HG02571 (cell line): Measurements from ENCODE around the gene JDP2.

Experiments
- ATAC-seq: cut with Tn5 transposase; IDR thresholded peaks from one replicate; pipeline ENCODE4 v1.9.1; 2021; ENCODE audit warnings: mild to moderate bottlenecking, moderate library complexity; ENCODE audit not compliant: unreplicated experiment

The JDP2 gene

DNA sequence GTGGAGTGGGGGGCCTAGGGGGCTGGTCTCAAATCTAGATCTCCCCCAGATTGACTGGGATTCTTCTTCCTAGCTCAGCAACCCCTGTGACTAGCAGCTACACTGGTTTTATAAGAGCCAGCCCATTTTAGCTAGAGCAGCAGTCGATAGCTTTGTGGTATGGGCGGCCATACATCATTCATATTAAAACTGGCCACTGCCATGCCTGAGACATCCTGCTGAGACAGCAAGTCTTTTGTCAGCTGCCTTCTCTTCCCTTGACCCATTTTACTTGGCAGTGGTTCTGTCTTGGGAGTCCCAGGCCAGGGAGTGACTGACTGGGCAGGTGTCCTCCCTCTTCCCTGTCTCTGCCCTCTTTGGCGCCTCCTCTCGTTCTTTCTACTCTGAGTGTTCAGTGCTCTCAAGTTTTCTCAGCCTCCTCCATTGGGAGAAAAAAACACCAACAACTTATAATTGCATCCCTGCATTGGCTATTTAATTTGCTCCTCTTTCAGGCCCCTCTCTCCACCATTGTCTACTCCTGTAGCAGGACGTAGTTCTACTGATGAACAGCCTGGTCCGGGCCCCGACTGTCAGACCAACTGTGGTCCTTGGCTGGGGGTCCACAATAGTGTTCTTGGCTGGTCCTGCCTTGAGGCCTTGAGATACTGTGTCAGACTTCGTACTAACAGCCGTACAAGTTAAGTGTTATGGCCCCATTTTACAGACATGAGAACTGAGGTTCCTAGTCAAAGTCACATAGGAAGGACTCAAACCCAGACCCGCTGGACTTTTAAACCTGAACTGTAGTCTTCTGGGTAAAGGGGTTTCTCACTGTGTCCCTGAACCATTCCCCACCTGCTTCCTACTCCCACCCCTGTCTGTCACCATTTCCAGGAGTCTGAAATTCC lies 18.3 kb upstream of the JDP2 start:
- no peak for ATAC-seq

DNA sequence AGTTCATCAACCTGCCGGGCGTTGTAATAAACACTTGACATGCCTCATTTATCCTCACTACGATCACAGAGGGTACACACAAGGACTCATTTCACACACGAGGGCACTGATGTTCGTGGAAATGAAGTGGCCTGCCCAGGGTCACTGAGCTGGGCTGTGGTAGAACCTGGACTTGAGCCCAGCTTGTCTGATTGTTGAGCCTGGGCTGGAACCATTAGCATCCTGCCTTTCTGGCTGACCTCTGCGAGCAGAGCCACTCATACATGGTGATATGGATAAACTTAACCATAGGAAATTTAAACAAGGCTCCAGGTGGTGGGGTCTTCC lies 16.6 kb upstream of the JDP2 start:
- ATAC-seq: no peak

DNA sequence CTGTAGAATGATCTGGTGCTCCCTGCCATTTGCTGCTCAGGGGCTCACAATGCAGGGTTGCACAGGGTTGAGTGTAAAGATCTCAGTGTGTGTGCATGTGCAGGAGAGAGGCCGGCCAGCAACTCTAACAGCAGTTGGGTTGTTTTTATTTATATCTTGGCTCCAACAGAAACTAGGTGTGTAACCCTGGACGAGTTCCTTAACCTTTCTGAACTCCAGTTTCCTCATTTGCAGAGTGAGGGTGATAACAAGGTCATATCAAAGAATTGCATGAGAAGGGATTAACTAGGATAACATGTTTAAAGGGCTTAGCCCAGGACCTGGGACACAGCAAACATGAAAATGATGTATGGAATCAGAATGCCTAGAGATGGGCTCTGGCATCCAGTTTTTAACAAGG lies 14.8 kb upstream of the JDP2 start:
- ATAC-seq: no peak

DNA sequence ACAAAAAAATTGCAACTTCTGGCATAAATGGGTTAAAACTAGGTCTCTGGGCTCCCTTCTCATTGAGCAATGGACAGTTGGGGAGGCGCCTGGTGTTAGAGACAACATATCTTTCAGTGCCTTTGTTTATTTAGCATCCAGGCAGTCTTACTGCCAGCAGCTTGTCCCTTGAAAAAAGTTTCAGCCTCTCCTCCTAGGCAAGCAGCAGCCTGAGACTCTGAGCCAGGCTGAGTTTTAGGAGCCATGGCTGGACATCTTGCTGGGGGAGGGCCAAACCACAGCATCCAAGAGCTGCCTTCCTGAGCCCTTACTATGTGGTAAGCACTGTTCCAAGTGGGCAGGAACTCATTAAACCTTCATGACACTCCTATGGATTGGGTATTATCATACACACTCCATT lies 10.1 kb upstream of the JDP2 start:
- ATAC-seq: no peak

DNA sequence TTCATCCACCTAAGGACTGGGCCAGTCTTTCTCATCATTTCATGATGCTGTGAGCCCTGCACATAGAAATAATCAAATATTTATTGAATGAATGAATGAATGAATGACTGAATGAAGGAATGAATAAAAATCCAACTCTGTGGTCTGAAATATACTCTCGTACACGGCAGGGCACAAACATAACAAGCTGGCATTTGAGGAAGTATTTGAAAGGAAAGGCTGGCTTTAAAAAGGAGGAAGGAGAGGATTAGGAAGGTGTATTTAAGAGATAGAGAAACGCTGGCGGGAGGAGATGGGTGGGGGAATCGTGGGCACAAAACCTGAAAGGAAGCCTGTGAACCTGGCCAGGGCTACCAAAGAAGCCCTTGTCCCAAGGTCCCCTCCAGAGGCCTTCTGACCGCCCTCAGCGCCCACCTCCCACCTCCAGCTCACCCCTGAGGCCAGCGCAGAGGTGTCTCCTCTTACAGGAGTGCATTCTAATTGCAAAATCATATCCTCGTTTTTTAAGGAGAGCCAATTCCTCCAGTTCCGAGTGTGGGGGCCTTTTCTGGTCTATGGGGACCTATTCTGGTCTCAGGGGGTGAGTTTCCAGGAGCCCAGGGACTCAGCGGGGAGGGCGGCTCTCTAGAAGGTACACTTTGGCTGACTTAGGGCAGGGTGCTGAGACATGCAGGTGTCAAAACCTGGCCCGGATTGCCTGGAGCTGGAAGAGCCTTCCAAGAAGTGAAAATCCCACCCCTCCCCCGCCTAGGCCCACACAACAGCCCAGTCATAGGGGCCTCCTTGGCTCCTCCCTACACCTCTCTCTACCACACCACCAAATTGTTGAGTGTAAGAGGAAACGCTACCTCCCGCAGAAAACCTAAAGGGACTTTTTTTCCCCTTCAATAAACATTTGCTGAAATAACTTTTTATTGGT lies 8.7 kb upstream of the JDP2 start:
- no peak for ATAC-seq

DNA sequence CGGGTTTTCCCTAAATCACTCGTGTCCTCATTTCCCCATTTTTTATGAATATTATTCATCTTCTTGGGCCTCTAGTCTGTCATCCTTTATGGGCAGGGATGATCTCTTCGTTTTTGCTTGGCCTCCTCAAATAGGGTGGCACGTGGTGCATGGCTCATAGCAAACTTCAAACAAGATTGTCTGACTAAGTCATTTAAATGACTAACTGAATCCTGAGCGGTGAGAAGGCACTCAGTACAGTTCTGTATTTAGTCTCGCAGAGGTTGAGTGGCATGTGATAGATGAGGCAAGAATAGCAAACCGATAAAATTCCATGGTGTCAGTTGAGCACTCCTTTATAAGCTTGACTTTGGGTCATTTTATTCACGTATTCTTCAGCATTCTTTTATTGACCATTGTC lies 5.7 kb upstream of the JDP2 start:
- ATAC-seq: no peak

DNA sequence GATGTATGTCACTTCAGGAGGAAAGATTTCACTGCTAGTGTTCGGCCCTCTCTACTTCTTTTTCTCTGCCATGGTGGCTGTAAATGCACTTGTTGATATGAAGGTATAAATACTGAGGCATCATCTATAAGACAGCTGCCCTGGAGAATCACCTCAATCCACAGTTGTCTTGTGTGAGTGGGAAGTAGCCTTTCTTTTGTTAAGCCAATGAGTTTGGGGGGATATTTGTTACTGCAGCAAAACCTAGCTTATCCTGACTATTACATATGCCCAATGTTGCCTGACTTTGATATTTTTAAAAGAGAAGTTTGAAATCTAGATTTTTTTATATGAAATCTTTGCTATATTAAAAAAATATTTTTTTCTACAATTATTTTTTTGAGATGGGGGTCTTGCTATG lies 3.3 kb upstream of the JDP2 start:
- ATAC-seq: no peak

DNA sequence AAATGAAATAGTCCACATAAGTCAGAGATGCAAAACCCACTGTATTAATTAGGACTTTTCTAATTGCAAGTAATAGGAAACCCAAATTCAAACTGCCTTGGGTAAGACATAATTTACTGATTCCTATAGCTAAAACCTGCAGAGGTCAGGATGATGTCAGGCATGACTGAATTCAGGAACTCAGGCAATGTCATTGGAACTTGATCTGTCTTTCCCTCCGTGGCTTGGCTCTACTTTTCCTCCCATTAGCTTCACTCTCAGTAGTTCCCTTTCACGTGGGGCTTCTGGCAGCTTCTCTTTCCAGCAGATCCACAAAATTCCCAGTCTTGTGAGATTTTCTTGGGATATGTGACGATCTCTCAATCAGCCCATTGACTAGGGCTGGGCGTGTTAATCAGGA lies 2.4 kb upstream of the JDP2 start:
- no peak for ATAC-seq

DNA sequence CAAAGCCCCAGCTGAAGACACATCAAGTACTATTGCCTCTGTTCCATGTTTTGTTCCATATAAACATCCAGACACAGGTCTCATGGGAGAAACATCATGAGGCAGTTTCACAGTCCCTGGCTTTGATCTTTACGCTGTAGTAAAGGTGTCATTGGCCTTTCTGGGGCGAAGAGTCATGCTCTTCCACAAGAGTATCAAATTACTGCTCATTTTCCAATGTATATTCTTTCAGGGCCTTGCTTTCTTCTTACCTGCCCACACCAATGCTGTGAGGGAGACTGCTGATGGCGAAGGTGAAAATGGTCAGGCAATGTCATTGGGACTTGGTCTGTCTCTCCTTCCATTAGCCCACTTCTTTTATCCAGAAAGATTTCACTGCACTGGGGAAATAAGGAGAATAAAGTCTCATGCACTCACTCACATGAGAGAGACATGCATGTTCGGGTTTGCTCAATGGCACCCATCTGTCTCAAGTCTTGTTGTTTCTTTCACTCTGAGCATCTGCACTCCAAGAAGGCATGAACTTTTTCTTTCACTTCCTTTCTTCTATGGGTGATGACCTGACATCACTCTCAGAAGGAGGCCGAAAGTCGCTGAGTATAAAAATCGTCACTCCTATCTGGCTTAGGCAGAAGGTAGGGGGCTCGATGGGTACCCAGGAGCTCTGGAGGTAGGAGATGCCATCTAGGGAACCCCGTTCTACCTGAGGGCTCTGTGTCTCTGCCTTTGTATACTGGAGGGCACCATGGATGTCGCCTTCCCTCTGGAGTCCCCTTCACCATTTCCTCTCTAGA lies 1.3 kb upstream of the JDP2 start:
- peak; percentile 52 for ATAC-seq

DNA sequence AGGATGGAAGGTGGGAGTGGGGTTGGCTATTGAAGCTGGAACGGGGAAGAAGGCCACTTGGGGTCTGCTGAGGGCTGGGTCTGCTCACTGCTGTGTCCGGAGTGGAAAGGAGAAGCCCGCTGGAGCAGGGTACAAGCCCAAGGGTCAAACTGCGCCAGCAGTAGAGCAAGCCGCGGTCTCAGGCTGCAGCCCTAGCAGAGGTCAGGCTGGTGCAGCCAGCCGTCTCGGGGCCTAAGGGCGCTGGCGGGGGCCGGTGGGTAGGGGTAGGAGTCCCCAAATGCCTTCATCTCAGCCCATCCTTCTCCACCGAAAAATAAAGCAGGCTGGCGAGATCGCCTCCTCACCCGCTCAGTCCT lies 718 bp upstream of the JDP2 start:
- no peak for ATAC-seq

DNA sequence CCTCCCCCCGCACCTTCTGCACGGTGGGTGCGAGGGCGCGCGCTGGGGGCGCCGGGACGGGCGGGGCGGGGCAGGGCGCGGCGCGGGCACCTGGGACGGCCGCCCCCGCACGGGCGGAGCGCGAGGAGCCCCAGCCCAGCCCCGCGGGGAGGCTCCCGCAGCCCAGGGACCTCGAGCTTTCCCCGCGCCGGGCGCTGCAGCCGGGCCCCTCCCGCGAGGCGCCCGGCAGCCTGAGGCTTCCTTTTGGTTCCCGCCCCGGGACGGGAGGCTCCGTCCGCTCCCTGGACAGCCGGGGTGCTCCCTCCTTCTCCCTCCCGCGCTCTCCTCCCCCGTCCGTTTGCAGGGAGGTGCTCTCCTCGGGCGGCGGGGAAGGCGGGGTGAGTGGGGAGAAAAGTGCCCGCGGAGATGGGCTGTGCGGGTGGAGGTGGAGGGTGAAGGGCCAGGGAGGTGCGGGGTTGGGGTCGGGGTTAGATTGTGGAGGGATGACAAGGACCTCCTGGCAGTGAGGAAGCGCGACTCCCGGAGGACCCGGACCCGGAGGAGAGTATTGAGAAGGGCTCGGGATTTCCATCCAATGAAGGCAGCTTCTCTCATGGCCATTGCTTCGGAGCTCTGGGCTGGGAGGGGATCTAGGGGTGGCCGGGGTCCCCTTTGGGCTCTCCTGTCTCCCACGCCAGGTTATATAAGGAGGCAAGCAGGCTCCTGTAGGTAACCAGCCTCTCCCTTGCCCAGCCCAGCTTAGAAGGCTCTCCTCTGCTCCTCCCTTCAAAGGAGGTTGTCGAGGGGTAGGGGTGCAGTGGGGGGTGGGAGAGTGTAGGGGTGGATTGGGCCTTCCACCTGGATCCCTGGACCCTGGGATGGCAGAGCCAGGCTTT lies 645 bp downstream of the JDP2 start:
- ATAC-seq: no peak

DNA sequence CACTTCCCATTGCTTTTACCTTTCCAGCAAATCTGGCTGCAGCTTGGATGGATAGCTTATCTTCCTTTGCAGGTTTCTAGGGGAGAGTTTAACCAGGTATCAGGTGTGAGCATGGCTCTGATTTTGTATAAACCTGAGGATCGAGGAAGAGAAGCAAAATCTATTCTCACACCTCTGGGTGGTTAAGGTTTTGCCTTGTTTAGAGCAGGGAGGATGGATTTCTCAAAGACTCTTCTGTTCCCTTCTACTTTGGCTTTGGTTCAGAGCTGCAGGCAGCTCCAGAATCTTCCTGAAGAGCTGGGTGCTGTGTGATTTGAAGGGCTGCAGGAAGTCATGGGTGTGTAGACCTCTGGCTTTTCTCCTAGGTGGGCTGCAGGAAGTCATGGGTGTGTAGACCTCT lies 1.7 kb downstream of the JDP2 start:
- no peak for ATAC-seq

DNA sequence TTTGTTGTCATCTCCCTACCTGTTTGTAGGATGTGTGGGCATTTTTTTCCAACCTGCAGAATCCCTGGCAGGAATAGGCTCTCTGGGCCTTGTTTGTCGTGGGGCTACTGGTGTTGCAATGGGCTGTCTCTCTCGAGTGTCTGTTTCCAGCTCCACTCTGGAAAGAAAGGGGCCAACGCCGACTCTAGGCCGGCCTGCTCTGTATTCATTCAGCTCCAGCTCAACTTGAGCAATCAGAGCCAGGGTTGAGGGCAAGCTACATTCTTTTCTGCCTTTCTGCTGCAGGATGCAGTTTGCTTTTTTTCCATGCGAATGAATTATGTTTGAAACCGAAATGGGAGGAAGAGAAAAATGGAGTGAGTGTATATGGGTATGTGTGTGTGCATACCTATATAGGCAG lies 2.3 kb downstream of the JDP2 start:
- no peak for ATAC-seq

DNA sequence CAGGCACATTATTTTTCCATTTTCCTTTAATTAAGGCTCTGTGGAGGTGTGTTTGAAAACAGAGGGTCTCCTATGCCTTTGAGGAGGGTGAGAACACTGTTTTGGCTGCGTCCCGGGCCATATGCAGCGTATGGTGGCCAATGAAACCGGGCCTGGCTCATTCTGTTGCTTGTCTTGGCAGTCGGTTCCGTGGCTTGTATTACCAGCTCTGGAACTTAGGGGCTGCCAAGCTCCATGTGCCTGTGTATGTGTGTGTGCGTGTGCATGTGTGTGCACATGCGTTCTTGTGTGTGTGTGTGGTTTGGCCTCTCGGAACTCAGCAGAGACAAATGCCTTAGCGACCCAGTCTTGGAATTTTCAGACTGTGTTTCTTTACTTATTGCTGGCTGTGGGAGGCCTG lies 2.7 kb downstream of the JDP2 start:
- no peak for ATAC-seq

DNA sequence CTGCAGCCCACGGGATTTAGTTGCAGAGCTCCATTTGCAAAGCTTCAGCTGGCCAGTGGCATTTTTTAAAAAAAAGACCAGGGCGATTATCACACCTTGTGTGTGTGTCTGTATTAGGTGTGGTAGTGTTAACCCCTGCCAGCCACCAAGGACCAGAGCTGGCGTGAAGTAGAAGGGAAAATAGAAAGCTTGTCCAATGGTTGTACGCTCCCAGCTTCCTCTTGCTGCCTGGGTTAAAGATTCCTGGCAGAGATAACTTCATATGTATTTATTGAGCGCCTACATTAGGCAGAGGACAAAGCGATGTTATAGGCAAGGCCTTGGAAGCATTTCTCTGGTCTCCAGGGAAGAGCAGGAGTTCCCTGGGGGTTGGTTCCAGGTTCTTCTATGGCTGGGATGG lies 3.2 kb downstream of the JDP2 start:
- no peak for ATAC-seq

DNA sequence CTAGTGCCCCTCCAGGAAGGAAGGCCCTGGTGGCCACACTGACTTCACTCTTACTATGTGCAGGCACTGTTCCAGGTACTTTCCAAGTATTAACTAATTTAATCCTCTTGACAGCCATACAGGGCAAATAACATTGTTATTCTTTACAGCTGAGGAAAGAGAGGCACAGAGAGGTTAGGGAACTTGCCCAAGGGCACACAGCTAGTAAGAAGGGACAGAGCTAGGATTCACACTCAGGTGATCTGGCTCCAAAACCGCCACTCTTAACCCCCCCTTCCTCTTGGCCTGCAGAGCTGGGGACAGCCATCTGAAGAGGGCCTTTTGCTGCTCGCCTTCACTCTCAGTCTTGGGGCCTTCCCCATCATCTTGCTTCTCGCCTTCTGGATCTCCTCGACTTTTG lies 4.0 kb downstream of the JDP2 start:
- no peak for ATAC-seq

DNA sequence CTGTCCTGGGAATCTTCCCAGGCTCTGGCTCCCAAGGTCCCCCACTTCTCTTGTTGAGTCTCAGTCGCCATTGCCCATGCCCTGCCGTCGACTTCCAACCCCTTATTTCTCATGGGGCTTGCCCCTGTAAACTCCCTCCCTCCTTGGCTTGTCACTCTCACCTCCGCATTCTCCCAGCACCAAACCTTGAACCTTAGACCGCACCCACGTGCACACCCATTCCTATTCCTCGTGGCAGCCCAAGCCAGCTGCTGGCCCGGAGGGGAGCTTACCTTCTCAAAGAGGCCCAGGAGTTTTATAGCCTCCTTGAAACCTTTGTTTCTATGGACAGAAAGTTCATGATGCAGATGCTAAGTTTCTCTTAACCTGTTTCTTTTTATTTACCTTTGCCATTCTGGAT lies 4.6 kb downstream of the JDP2 start:
- ATAC-seq: no peak

DNA sequence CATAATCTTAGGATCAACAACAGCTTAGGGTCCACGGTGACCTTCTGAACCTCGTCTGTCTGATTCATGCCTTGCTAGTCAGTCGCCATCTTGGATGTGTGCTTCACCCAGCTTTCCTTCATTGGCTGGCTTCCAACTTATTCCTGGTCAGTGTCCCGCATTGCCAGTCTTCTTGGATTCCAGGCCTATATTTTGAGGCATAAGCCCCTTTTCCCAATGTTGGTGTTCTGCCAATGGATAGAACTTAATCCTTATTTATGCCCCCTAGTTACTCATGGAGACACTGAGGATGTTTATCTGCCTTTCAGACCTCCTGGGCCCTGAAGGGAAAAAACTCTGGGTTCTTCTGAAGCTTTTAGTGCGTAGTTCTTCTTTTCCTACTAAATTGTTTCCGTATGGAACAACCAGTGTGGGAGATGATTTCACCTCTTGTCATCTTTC lies 5.8 kb downstream of the JDP2 start:
- ATAC-seq: no peak

DNA sequence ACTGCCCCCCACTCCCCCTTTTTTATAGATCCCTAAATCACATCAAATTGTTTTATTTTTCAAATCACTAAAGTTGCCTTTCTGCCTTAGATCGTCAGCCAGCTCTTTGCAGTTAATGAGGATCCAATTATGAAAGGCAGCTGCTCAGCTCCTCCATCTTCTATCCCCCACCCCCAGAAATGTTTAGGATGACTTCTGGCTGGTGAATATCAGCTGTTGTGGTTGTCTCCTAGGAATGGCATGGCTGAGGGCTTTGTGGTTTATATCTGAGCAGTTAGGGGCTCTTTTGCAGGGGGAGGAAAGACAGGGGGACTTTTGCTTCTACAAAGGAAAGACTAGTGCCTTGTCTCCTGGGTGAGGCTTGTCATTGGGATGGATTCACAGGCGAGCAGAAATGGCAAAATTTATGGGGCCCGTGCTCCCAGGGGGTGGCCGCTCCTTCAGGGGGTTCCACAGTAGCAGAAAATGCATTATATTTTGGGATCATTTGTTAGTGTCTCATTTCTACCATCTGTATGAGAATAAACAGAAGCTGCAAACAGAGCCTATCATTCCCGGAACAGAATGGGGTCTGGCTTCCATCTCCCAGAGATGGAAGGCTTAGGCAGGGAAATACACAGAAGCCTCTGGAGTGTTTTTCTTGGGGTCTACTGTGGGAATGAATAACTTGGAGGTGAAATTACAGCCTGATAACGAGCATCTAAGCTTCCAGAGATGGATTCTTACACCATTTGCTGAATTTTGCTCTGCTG lies 6.5 kb downstream of the JDP2 start:
- no peak for ATAC-seq

DNA sequence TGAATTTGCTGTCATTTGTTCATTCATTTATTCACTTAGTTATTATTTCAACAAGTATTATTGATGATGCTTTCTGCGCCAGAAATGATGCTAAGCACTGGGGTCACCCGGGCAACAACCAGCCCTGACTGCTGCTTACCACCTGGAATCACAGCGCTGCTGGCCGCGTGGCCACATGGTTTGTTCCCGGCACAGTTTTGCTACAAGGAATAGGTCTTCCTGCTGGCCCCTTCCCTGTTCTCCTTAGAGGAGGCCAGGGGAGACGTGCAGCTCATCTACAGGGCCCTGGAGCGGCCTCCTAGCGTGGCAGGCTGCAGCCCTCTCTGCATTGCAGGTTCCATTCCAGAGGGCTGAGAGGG lies 7.0 kb downstream of the JDP2 start:
- no peak for ATAC-seq
